Endometrium (tissue), 2 donors: ENCODE data around the gene TEX52.

Experiments
- FAIRE-seq: peaks from 2 replicates; lab custom pipeline; 2012; peaks lifted over from hg19 to GRCh38; lab: Jason Lieb, UNC
- donor health status: control.
- donor health status: control.

The TEX52 gene

DNA sequence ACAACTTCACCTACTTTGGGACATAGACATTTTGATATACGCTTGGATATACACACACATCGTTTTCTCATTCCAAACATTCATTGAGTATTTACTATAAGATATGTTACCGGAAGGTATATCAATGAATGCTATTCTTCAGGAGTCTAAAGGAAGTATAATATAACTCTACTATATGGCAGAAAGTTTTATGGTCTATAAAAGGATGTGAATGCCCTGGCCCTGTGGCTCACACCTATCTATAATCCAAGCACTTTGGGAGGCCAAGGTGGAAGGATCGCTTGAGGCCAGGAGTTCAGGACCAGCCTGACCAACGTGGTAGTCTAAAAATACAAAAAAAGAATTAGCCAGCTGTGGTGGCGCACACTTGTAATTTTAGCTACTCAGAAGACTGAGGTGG is 27.6 kb downstream of the TEX52 start:
- FAIRE-seq, result no peak

DNA sequence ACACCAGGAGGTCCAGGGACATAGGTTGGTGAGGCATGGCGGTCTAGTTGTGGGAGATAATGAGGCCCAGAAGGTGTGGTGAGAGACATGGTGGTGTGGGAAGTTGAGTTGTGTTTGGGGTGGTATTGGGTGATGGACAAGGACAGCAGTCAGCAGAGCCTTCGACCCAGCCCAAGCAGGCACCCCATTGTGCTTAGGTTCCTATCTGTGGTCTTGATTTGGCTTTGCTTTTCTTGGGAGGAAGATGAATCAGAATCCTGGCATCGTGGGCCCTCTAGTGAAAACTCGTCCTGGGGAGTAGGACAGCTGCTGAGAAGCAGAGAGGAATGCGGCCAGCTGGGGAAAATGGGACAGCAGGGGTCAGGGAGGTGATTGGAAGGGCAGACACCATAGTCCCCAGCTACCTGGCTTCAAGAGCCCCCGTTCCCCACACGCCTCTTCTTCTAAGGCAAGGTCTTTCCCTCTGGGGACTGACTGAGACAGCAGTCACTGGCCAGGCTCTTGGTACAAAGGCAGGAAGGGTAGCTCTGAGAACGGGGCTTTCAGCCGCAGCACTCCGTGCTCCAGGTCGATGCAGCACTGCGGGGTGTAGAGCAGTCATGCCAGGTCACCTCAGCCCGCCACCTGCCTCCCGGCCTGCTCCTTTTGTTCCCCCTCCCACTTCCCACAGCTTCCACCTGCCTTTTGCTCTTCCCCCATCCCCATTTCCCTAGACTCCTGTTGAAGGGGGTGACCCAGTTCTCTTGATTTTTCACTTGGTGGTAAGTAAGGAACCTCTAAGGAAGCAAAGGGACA is 29.9 kb downstream of the TEX52 start:
- no peak for FAIRE-seq

DNA sequence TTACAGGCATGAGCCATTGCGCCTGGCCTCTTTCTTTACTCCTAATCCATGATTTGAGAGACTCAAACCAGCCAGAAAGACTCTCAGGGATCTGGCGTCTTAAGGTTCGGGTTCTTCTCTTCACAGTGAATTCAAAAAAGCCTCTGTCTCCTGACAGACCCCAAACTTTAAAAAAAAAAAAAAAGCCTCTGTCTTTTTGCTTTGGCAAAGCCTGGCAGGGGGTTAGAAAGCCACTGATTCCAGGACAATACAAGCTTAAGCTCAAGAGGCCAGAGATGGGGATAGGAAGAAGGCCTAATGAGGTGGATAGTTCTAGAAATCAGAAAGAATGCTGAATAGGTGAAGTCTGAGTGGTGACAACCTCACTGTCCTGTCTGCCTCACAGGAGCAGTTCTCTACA is 30.8 kb downstream of the TEX52 start:
- FAIRE-seq, result no peak

DNA sequence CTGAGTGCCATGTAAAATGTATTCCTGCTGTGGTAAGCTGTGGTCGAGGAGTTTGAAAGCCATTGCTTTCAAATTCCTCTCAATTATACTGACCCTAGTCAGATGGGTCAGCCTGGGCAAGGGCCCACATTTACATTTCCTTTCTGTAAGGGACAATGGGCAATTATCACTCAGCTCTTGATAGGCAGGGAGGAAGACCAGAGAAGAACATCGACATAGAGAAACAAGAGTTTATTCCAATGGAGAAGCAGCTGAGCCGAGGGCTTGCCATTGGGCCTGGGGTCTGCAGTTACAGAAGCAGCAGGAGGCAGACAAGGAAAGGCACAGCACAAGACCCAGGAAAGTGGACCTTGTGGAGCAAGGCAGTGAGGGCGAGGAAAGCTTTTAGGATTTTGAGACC is 31.7 kb downstream of the TEX52 start:
- no peak for FAIRE-seq

DNA sequence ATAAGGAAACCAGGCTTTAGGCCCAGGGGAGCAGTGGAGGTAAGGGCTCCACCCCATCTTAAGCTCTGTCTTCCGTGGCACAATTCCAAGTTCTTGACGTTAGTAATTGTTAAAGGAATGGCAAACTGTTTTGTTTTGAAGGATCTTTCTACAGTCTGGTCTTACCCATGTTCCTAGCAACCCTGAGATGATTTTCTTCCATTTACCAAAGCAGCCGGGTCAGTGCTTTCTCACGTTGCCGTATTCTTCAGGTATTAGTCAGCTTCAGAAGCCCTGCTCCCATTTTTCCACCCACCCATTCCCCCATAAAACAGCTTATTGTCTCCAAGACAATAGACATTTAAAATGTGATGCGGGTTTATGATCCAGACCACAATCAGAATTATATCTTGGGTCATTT is 32.3 kb downstream of the TEX52 start:
- FAIRE-seq, result no peak

DNA sequence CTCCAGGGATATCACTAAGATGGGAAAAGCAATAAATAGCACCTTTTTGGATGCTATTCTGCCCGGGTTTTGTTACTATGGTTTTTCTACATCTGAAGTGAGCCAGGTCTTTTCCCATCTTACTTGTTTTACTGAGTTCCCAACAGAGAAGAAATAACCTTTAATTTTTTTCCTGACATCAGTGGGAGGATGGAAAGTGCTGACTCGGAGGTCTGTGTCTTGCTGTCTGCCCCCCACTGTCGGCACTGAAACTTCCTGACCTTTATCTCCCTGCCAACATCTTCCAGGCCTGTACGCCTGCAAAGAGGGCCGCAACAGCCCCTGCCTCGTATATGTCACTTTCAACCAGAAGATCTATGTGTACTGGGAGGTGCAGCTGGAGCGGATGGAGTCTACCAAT is 33.4 kb downstream of the TEX52 start:
- no peak for FAIRE-seq

DNA sequence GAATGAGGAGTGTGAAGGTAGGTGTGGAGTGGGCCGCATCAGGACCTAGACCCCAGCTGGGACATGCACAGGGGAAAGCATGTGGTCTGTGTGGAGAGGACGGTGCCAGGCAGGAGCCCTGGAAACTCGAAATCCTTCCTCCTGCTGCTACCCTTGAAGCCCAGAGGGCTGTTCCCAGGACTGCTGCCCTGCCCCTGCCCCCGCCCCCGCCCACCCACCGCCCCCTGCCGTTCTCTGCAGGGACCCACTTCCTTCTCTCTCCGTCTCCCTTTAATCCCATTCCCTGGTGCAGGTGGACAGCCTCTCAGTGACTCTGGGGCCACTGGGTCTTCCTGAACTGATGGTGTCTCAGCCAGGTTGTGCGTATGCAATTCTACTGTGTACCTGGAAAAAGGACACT is 36.4 kb downstream of the TEX52 start:
- no peak for FAIRE-seq

DNA sequence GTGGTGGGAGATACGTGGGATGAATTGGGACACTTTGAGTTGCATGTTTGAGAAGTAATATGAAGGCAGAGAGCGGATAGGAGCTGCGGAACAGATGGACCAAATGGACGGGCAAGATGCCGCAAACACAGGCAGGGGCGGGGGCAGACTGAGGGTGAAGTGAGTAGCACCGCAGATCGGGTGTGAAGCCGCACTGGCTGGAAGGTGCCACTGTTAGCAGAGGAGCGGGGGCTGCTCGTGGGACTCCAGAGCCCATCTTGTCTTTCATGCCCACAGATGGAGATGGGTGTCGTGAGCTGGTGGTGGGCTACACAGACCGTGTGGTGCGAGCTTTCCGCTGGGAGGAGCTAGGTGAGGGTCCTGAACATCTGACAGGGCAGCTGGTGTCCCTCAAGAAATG is 37.0 kb downstream of the TEX52 start:
- no peak for FAIRE-seq

DNA sequence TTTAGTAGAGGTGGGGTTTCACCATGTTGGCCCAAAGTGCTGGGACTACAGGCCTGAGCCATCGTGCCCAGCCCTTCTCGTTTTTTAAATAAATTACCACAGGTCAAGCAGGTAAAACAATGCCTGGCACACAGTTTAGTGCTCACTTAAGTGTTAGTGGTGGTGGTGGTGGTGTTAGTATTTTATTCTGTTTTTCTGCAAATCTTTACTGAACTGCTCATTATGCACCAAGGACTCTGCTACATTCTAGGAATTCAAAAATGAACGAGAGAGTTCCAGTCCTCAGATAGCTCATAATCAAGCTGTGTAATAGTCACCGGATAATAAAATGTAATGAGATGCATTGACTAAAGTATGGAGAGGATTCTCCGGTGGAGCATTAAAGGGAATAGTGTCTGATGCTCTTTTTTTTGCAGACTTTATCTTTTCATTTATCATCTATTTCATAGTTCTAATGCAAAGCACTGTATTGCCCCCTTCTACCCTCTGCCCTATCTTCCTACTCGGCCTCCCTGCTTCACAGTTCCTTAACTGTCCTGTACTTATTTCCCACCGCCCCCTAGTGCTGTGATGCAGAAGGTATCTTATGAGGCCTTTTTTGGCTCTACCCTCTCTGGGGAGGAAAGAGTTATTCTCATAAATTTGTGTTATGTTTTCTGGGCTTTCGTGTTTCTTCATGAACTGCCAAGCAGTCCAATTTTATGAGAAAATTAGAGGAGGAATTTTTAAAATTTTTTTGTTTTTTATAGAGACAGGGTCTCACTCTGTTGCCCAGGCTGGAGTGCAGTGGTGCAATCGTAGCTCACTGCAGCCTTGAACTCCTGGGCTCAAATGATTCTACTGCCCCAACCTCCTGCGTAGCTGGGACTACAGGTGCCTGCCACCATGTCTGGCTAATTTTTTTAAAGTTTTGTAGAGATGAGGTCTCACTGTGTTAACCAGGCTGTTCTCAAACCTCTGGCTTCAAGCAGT is 43.3 kb downstream of the TEX52 start:
- FAIRE-seq, result no peak

DNA sequence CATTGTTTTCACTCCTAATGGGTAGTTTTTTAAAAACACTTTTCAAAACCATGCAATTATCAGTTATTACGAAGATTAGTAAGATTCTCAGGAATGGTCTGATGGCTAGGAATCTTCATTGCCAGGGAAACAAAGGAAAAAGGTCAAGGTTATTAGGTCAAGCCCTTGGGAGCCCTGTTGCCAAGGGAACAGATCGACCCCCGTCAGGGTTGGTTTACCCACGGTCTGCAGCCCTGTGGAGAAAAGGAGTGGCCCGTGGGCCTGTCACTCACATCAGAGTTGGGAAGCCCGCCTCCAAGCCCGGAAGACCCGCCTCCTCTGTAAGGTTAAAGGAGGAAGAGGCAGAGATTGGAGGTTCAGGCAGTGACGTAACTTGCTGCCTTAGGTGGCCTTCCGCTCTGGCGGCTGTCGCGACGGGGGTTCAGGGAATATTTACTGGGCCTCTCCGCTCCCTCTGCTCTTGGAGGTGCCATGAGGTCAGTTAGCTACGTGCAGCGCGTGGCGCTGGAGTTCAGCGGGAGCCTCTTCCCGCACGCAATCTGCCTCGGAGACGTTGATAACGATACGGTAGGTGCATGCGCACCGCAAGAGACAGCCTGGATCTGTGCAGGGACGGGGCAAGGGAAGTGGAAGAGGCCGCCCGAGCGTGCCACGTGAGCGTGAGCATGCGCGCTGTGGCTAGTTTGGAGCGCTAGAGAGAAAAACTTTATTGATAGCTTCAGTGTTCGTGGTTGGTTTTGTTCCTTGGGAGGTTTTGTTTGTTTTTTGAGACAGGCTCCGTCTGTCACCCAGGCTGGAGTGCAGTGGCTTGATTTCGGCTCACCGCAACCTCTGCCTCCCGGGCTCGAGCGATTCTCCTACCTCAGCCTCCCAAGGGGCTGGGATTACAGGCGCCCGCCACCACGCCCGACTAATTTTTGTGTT is 44.3 kb downstream of the TEX52 start, which contains the start of gene ITFG2:
ITFG2 (plus strand) TSS at position 379 of the 924 bp plus-strand sequence; CDS start at position 472, 93 bp downstream.
- FAIRE-seq, result peak; percentile 94

DNA sequence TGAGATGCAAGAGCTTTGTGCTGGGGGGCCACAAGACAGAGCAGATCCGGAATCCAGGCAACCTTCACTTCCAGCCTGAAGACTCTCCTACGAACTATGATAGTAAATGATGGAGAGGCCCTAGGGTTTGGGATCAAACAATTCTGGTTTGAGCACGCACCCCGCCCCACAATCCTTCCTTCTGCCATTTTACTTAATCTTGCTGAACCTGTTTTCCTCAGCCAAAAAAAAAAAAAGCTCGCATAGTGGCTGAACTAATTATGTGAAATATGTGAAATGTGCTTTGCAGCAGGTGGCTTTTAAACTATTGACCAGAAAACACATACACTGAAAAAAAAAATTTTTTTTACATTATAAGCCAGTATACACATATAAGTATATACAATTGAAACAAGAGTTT is 45.0 kb downstream of the TEX52 start:
- no peak for FAIRE-seq

DNA sequence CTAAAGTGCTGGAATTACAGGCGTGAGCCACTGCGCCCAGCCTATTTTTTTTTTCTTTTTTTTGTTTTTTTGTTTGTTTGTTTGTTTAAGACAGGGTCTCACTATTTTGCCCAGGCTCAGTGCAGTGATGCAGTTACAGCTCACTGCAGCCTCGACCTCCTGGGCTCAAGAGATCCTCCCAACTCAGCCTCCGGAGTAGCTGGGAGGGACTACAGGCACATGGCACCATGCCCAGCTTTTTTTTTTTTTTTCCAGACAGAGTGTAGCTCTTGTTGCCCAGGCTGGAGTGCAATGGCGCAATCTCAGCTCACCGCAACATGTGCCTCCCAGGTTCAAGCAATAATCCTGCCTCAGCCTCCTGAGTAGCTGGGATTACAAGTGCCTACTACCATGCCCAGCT is 50.1 kb downstream of the TEX52 start:
- FAIRE-seq, result no peak

DNA sequence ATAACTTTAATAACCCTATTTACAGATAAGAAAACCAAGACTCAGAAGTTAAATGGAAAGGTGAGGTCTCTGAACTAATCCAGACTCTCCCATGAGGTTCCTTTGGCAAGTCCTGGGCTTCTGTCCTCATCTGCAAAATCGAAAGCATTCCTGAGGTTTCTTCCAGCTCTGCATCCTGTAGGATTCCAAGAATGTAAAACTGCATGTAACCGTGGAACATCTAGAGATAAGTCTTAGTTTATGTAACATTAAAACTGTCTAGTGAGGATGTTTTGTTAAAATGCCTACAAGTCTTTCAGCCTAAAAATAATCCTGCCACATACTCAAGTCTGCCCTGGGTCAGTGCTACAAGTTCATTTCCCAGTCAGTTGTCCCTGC is 51.7 kb downstream of the TEX52 start:
- FAIRE-seq, result no peak

DNA sequence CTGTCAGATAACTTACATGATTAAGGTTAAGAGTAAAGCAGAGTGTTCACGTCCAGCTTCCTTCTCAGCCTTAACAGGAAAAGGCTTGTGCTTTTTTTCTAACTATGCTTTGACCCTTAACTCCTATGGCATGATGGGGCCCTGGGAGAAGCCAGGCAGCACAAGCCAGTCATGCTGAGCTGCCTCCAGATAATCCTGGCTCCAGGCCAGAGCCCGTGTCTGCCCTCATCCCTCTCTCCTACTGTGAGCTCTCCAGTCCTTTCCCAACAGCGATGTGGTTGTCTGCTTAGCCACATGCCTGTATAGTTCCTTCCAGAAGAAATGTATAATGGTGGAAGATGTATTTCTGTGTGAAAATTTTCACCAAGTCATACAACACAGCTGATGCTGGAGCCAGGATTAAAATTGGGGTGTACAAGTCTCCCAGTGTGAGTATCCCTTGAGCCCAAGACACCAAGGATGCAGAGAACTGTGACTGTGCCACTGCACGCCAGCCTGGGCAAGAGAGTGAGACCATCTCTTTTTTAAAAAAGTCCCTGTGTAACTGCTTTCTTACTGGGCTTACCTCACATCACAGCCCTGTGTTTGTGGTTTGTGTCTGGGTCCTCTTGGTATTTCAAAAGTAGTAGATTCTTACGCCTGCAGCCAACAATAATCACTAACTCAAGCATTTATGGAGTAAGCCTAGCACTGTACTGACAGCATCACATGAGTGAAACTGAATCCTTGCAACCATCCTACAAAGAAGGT is 52.3 kb downstream of the TEX52 start:
- no peak for FAIRE-seq

DNA sequence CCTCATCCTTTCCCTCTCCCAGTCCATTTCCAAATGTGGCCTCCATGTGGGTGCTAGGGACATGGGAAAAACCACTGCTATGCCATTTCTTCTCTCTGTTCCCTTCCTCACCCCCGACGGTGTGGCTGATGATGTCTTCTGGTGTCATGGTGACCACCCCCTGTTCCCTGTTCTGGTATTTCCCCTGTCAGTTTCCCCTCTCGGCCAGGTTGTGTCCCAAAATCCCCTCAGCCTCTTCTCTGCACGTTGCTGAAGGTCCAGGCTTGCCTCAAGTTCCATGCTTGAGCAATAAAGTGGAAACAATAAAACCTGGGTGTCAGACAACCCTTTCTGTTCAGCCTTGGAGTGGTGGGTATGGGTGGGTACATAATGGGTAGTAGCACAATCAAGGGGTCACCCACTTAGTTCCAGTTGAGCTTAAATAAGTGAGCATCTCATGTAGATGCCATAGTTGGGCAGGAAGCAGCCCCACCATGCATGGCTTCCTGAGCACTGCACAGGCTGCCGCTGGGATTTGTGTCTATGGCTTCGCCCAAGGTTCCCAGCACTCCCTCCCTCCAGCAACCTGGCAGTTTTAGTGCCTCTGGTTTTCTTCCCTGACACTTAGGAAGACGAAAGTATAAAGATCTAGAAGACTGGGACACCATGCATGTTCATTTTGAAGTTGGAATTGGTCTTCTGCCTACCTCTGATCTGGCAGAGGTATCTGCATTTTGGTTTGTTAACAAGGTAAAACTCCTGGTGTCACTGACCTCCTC is 53.0 kb downstream of the TEX52 start:
- no peak for FAIRE-seq

DNA sequence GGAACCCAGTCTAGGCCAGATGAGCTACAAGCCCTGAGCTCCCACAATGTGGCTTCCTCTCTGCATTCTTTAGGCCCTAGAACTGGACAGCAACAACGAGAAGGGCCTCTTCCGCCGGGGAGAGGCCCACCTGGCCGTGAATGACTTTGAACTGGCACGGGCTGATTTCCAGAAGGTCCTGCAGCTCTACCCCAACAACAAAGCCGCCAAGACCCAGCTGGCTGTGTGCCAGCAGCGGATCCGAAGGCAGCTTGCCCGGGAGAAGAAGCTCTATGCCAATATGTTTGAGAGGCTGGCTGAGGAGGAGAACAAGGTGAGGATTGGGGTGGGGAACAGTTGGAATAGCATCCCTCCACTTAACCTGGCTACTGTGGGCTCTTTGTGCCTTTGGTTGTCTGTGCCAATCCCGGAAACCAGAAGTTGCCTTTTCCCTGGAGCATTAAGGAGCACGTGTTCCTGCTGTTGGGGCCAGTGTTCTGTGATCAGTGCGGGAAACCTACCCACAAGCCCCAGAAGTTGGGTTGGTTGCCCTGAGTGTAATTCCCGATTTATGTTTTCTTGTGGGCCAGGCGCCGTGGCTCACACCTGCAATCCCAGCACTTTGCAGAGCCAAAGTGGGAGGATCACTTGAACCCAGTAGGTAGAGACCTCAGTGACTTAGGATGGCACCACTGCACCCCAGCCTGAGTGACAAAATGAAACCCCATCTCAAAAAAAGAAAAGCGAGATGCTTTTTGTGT is 55.6 kb downstream of the TEX52 start:
- no peak for FAIRE-seq

DNA sequence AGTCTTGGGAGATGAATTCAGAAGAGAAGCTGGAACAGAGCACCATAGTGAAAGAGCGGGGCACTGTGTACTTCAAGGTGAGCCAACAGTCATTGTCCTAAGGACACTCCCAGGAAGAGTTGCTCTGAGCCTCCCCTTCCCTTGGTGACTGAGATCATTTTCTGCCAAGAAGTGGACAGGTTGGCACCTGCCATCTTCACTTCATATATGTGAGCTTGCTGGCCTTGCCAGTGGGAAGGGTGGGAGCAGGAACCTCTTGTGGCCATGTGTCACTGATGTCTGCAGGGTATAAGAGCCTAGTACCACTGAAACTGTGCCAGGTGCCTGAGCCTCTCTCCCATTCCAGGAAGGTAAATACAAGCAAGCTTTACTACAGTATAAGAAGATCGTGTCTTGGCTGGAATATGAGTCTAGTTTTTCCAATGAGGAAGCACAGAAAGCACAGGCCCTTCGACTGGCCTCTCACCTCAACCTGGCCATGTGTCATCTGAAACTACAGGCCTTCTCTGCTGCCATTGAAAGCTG is 56.7 kb downstream of the TEX52 start:
- no peak for FAIRE-seq
